NCI-H187 treated with DMSO at 0.1 percent for 48 hours (cell line): Measurements from ENCODE around the gene RFWD3.
"Not testable (repeated sequence)": the region's sequence is repeated elsewhere in the genome, so short reads cannot be mapped to it uniquely, and the experiment has no call there.

Experiments used
- DNase-seq: peaks from one replicate; lab custom pipeline; 2025; lab: John Stamatoyannopoulos, UW

RFWD3 gene

DNA sequence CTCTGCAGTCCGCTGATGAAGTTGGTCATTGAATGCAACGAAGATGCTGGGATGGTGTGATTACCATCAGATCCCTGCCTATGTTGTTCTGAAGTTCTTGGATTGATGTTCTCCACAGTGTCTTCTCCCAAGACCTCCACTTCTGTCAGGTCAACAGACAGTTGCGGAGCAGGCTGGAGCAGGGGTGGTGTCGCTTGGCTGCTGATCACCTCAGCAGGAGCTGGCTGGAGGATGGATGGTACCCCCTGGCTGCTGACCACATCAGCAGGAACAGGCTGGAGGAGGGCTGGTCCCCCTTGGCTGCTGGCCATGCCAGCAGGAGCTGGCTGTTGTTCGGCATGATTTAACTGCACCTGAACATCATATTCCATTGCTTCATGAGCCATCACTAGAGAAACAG is 5.6 kb downstream of the RFWD3 start:
- no peak for DNase-seq

DNA sequence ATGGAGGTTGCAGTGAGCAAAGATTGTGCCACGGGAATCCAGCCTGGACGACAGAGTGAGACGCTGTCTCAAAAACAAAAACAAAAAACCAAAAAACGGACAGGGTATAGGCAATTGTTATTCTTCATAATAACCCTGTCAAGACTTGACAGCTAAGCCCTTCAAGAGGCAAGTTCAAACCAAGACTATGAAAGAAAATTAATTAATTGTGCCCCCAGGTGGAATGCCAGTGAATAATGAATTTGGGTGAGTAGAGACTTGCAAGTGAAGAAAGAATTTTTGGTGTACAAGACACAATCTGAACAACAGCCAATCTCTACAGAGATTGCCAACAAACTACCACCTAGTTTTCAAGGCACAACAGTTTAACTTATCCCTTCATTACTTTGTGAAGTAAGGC is 6.3 kb downstream of the RFWD3 start:
- DNase-seq = no peak

DNA sequence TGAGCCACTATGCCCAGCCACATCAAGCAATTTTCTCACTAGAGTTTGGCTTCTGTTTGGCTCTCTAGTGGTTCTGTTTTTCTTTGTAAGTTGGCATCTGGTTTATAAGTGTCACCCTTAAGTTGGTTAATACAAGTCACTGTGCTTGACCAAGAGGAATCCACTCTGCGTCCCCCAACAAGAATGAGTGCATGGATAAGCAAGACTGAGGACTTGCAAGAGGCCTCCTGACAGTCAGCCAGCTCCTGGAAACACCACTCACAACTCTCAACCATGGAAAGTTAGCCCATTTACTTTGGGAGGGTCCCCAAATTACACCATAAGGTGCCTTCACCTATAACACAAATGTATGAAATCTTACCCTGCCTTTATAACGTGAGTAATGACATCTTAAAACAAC is 7.6 kb downstream of the RFWD3 start:
- no peak for DNase-seq

DNA sequence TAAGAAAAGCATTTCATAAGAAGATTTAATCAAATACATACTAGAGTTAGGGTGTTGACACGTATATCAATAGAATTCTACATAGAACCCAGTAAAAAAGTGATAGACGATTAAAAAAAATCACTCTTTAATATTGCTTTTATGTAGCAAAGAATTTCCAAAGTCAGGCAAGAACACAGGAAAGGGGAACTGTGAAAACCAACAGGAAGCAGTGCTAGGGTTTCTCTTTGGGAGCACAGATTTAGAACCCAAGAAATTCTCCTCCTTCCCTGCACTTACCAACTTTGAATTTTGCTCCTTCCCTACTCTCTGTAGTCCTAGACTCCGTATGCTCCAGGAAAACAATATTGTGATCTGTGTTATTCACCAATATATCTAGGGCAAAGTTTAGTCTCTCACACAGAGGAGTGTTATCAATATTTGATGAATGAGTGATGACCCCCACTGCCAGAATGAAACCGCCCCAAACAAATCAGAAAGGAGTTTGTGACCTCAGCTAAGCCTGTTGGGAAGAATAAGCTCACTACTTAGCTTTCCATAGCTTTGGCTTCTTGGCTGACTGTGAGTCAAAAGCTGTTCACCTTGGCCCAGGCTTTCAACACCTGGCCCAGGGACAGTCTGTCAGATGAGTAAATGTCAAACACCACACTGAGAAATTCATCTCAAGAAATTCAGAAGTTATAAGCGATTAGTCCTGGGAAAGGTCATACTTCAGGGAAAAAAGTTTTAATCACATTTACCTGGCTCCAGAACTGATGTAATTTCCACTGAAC is 8.6 kb downstream of the RFWD3 start:
- DNase-seq = no peak

GRCh38 chr16:74654536-74655050 is 12.1 kb downstream of the RFWD3 start:
- no peak for DNase-seq

DNA sequence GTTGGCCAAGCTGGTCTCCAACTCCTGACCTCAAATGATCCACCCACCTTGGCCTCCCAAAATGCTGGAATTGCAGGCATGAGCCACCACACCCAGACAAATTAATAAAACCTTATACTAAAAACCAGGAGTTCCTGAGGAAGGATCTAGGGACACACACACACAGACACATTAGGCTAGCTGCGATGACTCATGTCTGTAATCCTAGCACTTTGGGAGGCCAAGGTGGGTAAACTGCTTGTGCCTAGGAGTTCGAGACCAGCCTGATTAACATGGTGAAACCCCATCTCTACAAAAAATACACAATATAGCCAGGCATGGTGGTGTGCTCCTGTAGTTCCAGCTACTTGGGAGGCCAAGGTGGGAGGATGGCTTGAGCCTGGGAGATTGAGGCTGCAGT is 13.8 kb downstream of the RFWD3 start:
- DNase-seq = not testable (repeated sequence)

DNA sequence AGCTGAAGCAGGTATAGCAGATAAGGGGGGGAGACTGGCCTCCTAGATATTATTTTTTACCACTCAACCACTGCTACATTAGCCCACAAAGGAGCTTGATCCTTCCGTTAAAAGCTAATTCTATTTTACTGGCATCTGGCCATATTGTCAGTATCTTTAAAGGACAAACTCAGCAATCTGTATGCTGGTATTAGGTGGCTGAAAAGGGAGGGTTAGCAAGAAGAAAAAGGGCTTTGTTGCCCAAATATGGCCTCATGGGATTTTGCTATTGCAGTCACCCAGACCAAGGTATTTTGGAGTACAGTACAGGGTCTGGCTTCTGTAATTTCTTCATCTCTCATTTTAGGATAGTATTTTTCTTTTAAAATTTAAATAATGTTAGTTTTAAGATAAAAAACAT is 14.4 kb downstream of the RFWD3 start:
- no peak for DNase-seq

DNA sequence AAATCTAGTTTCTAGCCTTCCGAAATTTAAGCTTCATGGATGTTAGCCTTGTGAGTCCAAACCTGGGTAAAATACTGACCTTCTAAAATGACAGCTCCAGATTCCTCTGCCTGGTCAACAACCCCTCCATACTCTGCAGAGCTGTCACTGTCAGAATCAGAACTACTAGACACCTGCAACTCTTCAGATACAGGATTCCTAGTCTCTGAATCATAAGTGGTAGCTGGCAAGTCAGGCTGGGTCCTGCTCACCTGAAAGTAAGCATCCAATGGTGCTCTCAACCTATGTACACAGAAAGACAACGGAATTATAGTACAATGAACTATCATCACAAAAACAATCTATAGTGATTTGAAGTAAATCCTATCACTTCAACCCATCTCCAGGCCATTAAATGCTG is 14.8 kb downstream of the RFWD3 start:
- DNase-seq = no peak

- DNase-seq = no peak
These were observed 15.6 kb downstream of the RFWD3 start for GRCh38 chr16:74650966-74651567.

GRCh38 chr16:74649839-74650504 is 16.7 kb downstream of the RFWD3 start:
- DNase-seq = no peak

DNA sequence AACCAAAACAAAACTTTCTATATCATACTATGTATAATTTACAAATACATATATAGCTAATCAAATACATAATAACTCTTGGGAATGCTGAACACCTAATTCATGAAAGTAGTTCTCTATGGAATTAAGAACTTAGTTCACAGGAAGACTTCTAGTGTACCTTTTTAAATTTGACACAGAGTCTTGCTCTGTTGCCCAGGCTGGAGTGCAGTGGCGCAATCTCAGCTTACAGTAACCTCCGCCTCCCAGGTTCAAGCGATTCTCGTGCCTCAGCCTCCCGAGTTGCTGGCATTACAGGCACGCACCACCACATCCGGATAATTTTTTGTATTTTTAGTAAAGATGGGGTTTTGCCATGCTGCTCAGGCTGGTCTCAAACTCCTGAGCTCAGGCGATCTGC is 24.7 kb downstream of the RFWD3 start:
- no peak for DNase-seq

DNA sequence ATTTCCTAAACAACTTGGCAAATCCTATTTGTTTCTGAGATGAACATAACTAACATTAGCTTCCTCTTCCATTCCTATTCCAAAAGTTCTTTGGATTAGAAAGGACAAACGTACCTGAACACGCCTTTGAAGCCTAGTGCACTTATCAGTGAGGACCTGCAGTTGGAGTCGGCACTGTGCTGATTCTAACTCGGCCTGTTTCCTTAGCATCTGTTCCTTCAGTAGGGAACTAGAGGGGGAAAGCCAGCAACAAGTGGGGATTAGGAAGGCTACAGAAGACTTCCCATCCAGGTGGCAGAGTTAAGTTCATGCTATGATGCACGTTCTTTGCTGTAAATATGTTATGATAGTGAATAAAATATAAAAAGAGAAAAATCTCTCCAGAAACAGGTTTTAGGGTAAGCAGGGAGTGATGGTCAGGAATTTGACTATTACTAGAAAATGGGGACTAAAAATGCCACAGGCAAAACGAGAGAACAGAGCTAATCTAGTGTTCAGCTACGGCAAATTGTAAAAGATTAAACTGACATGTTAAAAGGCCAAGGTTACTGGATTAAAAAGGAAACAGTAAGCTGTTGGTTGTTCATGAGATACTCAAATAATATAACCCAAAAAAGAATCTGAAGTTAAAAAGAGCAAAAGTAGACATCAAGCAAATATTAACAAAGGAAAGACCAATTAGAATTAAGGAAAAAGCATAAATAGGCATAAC is 28.8 kb downstream of the RFWD3 start:
- no peak for DNase-seq

- DNase-seq = no peak
These were observed 31.4 kb downstream of the RFWD3 start for GRCh38 chr16:74635303-74635702.

DNA sequence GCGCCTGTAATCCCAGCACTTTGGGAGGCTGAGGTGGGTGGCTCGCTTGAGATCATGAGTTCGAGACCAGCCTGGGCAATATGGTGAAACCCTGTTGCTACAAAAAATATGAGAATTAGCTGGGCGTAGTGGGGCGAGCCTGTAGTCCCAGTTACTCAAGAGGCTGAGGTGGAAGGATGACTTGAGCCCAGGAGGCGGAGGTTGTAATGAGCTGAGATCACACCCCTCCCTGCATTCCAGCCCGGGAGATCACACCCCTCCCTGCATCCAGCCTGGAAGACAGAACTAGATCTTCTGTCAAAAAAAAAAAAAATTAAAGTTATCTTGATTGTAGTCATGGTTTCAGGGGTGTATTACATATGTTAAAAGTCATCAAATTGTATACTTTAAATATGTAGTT is 33.0 kb downstream of the RFWD3 start:
- no peak for DNase-seq

DNA sequence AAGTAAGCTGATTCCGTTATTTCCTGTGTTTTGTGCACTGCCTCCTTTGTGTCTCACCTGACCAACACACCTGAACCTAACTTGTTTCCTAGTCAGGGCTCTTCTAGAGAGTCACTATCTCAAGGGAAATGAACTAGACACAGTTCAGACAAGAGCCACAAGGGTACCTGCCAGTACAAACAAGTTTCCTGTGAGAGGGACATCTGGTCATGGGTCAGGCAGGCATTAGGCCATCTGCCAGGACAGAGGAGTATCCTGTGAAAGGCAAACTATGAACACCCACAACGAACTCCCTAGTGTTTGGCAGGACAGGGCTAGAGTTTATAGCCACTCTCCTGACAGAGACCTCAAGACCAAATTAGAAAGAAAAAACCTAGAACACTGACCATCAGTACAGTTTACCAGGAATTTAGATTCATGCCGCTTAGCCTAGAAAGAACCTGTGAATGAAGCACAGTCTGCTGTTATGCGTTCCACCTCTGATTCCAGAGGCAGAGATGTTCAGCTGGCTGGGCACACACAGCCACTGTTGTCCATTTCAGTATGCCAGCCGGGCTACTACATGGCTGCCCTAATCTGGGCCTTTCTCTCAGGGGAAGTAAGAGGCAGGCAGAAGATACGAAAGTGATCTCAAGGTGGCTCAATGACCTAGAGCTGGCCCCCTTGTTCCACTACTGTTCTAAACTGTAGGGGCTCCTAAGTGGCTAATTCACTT is 39.0 kb downstream of the RFWD3 start:
- DNase-seq = no peak

DNA sequence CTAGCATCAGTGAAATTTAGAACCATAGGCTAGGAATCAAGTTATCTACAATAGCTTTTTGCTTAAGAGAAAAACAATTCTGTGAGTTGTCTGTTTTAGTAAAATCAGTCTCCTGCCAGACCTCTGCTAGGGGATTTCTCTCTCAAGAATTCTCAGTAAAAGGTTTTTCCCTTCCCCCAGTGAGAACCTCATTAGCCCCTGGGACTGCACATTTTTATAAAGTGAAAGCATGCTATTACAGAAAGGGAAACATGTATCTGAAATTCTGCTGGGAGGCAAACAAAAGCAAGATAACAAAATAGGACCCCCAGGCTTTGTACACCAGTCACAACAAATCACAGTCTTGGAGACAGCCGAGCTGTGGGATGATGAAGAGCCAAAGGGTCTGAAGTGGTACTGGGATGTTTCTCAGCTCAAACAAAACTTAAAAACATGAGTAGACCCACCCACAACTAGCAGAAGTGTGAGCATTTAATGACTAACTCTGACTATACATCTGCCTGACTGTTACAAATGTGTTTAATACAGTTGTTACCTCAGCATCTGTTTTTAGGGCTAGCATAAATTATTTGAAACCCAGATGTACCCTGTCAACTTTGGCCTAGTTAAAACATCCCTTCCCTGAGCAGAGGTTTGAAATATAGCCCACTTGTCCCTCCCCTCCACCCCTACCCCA is 39.8 kb downstream of the RFWD3 start:
- DNase-seq = no peak

GRCh38 chr16:74625500-74626350 is 41.0 kb downstream of the RFWD3 start:
- no peak for DNase-seq

DNA sequence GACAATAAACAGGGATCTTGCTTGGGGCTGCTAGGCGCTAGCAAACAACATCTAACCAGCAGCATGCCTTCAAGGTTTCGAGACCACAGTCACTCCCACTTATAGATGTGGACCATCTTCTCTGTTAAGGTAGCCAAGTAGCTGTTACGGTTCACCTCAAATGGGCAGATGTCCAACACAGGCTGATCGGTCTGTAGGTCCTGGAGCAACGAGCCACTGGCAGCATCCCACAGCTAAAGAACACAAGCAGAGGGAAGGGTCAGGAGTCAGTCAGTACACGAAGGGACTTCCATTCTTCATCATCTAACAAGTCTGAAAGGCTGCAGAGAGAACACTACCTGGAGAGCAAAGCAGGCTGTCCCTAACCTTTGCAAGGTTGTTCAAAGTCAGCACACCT is 42.8 kb downstream of the RFWD3 start:
- DNase-seq = no peak

DNA sequence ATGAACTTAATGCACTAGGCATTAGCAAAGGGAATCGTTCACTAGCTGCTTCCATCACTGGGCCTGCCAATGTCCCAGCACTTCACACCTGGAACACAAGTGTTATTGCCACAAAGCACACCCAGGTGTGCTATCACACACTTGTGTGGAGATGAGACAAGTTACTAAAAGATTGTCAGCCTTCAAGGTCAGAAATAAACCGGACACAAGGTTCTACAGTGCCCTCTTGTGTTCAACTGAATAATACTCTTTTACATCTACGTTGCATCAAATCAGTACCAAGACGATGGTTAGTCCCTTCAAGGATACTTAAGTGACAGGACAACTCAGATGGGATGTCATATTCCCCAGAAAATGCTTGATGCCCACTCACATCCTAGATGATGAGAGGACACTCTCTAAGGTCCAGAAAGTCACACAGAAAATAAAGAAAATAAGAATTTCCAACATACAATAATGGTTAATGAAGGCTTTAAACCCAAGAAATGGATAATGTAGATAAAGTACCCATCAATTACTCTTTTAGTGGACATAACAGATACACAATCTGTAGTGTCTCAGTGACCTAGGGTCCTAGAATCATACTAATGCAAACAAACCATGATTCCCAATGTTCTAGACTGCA is 43.4 kb downstream of the RFWD3 start:
- no peak for DNase-seq

- no peak for DNase-seq
These were observed 44.7 kb downstream of the RFWD3 start for GRCh38 chr16:74622005-74622404.
